ENCODE data around the gene TMEM202.

GRCh38 chr15:72375501-72375845 is 22.6 kb upstream of the TMEM202 start:
- TF ChIP-seq CTCF (IDR thresholded peaks at IDR 0.05) (no peak), MAFK (IDR thresholded peaks at IDR 0.05; ENCODE audit: partially characterized antibody) (no peak), HDAC2 (IDR thresholded peaks at IDR 0.05) (no peak), FOSL2 (IDR thresholded peaks at IDR 0.05) (no peak), FOSL2 (CRISPR knock-in tag; IDR thresholded peaks at IDR 0.05) (no peak), MAX (IDR thresholded peaks at IDR 0.05) (no peak), USF2 (IDR thresholded peaks at IDR 0.05) (no peak), CBX8 (IDR thresholded peaks at IDR 0.05) (no peak)

All from A549 (cell line).